ENCODE results near the gene OSBPL5.

DNA sequence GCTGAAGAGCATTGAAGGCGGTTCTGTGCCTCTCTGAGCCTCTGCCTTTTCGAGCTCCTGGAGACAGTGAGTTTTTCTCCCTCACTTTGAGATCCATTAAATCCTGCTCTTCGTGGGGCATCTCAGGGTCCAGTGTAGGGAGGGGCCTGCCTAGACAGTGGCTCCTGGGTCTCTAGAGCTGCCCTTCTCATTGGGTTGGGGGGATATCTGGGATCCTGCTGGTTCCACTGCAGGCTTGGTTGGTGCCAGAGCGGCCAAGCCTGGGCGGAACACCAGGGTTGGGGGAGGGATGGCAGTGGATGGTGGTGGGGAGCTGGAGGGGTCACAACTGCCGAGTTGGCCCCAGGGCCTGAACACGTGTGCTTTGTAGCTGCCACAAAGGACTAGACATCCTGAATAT is 55.7 kb downstream of the OSBPL5 start:
- TF ChIP-seq, protein P1, sequence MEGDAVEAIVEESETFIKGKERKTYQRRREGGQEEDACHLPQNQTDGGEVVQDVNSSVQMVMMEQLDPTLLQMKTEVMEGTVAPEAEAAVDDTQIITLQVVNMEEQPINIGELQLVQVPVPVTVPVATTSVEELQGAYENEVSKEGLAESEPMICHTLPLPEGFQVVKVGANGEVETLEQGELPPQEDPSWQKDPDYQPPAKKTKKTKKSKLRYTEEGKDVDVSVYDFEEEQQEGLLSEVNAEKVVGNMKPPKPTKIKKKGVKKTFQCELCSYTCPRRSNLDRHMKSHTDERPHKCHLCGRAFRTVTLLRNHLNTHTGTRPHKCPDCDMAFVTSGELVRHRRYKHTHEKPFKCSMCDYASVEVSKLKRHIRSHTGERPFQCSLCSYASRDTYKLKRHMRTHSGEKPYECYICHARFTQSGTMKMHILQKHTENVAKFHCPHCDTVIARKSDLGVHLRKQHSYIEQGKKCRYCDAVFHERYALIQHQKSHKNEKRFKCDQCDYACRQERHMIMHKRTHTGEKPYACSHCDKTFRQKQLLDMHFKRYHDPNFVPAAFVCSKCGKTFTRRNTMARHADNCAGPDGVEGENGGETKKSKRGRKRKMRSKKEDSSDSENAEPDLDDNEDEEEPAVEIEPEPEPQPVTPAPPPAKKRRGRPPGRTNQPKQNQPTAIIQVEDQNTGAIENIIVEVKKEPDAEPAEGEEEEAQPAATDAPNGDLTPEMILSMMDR (conservative IDR thresholded peaks at IDR 0.05; ENCODE audit: low read length), result no peak
- TF ChIP-seq EZH2phosphoT487 (IDR thresholded peaks at IDR 0.05; ENCODE audit: borderline replicate concordance, low read depth, low read length), result no peak

Measured in OCI-LY7 (cell line).